Activated CD8-positive, alpha-beta T cell treated with anti-CD3 and anti-CD28 coated beads for 36 hours (primary cell): ENCODE data around the gene SEMA6D. TPM values are rescaled to one million over a fixed set of nuclear protein-coding genes. Genes with fewer than 3 reads are reported as not detected.
A peak's percentile ranks its signal among the peaks of the same experiment; 100 is the strongest.

Experiments
- ATAC-seq: fragments of 200-7000 bp; cut with Tn5 transposase; one replicate; pipeline ENCODE4 v1.10.0; 2021; ENCODE audit warnings: mild to moderate bottlenecking, moderate library complexity
- CTCF ChIA-PET: fragments of 350-600 bp; sonication (Branson Sonifier 250); formaldehyde crosslinking; loops from one replicate; lab custom pipeline; 2021; ENCODE audit warnings: antibody characterized with exemption; lab: Charles Lee
- POLR2A ChIA-PET: fragments of 350-600 bp; sonication (Branson Sonifier 250); formaldehyde crosslinking; loops from one replicate; lab custom pipeline; 2021; ENCODE audit warnings: antibody characterized with exemption; lab: Charles Lee
- DNase-seq: peaks from one replicate; pipeline ENCODE4 v3.0.0-alpha.2; 2020
- H3K27ac Mint-ChIP-seq: one replicate; pipeline ENCODE4 v1.8.0; 2021; ENCODE audit warnings: mild to moderate bottlenecking, mixed read lengths
- H3K27me3 Mint-ChIP-seq: one replicate; pipeline ENCODE4 v1.8.0; 2021; ENCODE audit warnings: mixed read lengths
- H3K36me3 Mint-ChIP-seq: one replicate; pipeline ENCODE4 v1.8.0; 2021; ENCODE audit warnings: low read depth, mixed read lengths
- H3K4me1 Mint-ChIP-seq: one replicate; pipeline ENCODE4 v1.8.0; 2021; ENCODE audit warnings: low read depth, mixed read lengths
- H3K4me3 Mint-ChIP-seq: one replicate; pipeline ENCODE4 v1.8.0; 2021; ENCODE audit warnings: mild to moderate bottlenecking, moderate library complexity, mixed read lengths
- H3K9me3 Mint-ChIP-seq: one replicate; pipeline ENCODE4 v1.8.0; 2021; ENCODE audit warnings: mixed read lengths
- CTCF ChIP-seq: fragments of 200-600 bp; IDR thresholded peaks from one replicate; pipeline ENCODE4 v1.8.0; 2022; ENCODE audit warnings: antibody characterized with exemption, mild to moderate bottlenecking
- intact Hi-C: fragments of 100-400 bp; cut with micrococcal nuclease; formaldehyde crosslinking; loops from one replicate; pipeline ENCODE4 v1.10.0; 2022
- total RNA-seq, 2 experiments: library from RNA; stranded (reverse); gene quantifications; one replicate each; pipeline ENCODE4 v1.2.3, GENCODE V29; 2021

SEMA6D gene
- total RNA-seq, 2 experiments from 2014 or later, result not detected

DNA sequence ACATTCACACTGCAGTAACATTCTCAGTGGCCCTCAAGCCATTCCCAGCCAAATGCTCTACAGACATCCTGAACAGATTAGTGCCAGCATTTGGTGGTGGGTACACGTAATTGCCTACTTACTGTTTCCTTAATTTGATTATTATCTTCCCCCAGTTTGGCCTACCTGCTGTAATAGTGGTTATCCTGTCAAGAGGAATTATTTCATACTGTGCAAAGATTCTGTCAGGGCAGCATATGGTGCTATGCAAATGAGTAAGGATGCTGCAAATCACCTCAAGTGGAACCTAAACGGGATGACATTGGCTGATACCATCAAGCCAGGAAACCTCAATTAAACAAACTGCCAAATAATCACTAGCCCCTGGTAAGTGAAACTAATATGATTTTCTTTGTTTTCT, 88.7 kb downstream of the SEMA6D start:
- Mint-ChIP-seq H3K4me3 (no peak overlapping the region), H3K27ac (no peak overlapping the region), H3K9me3 (no peaks in the 10 kb centered on the region), H3K4me1 (no peaks in the 10 kb centered on the region), H3K27me3 (no peaks in the 10 kb centered on the region), H3K36me3 (no peaks in the 10 kb centered on the region)
- intact Hi-C loops, result no loop called here
- ChIA-PET POLR2A (no interaction called here), CTCF (no interaction called here)
- DNase-seq, result no peak
- TF ChIP-seq CTCF, result no peak
- ATAC-seq, result no peak

DNA sequence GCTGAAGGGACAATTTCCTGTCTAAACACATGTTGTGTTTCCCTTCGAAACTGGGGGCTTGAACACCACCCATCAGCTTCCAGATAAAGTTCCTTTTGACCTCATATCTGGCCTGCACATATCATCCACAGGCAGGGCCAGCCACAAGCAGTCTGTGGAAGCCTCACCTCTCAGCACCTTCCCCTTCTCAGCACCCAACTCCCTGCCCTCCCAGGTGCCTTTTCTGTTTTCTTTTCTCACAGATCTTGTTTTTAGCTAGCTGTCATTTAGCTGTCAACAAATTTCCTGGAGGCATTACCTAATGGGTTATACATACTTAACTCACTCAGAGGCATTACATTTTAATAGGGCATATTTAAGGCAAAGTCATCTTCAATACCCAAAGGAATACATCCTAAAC, 93.9 kb downstream of the SEMA6D start:
- TF ChIP-seq CTCF, result no peak
- Mint-ChIP-seq H3K27ac (no peak overlapping the region), H3K9me3 (no peaks in the 10 kb centered on the region), H3K4me3 (no peak overlapping the region), H3K27me3 (no peaks in the 10 kb centered on the region), H3K4me1 (peaks cover 4% of the 10 kb centered on the region), H3K36me3 (no peaks in the 10 kb centered on the region)
- intact Hi-C loops, result no loop called here
- ATAC-seq, result no peak
- ChIA-PET CTCF (no interaction called here), POLR2A (no interaction called here)
- no peak for DNase-seq

DNA sequence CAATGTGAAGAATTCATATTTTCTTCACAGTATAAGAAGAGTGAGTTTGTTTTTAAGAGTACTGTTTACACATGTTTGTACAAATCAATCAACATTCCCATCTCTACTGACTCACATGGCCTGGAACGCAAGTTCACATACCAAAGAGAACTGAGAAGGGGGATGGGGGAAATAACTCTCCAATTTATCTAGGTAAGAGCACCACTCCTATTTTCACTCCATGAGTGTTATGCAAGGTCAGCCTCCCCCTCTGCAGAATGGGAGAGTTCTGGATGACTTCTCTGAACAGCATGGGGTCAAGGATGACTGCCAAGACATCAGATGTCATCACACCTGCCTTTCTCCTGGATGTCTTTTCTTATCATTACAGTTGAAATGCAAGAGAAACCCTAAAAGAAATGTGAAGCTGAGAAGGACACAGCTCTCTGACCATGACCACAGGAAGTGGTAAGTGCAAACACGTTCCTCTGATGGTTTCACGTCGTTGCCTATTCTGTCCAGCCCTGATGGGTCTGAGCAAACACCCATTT, 95.2 kb downstream of the SEMA6D start:
- no peak overlapping the region for H3K4me3 Mint-ChIP-seq
- DNase-seq (no peak), ATAC-seq (no peak)
- H3K27me3 Mint-ChIP-seq, result no peaks in the 10 kb centered on the region
- H3K36me3 Mint-ChIP-seq, result no peaks in the 10 kb centered on the region
- TF ChIP-seq CTCF, result no peak
- intact Hi-C loops, result no loop called here
- peaks cover 4% of the 10 kb centered on the region for H3K4me1 Mint-ChIP-seq
- CTCF ChIA-PET, result no interaction called here
- no peaks in the 10 kb centered on the region for H3K9me3 Mint-ChIP-seq
- POLR2A ChIA-PET, result no interaction called here
- H3K27ac Mint-ChIP-seq, result no peak overlapping the region

DNA sequence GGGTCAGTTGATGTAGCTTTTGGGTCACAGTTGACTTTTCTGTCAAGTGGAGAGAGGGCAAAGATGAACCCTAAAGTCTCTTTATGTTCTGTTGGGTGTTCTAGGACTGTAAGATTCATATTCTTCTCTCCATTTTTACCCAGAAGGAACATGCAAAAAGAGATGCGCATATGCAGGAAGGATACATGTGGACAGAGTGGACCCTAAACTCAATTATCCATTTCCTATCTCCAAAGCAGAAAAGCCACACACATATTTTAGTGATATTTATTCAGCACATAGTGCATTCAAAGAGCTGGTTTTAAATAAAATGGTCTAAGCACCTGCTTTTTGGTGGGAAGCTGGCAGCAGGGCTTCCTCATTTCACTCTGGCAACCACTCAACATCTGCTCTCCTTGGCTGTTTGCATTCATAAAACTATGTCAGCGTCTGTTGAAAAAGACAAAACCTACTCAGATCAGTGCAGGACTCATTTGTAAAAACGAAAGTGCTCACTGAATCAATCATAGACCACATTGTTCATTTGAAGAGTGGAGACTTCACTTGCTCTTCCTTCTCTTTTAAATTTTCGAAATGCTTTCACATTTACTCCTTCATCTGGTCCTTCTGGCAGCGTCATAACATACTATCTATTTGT, 96.6 kb downstream of the SEMA6D start:
- ATAC-seq, result peak; percentile 37
- Mint-ChIP-seq H3K9me3 (no peaks in the 10 kb centered on the region), H3K27ac (no peak overlapping the region), H3K4me1 (peaks cover 4% of the 10 kb centered on the region), H3K27me3 (no peaks in the 10 kb centered on the region), H3K36me3 (no peaks in the 10 kb centered on the region), H3K4me3 (no peak overlapping the region)
- POLR2A ChIA-PET, result no interaction called here
- intact Hi-C loops, result no loop called here
- peak; percentile 6 for DNase-seq
- TF ChIP-seq CTCF, result no peak
- CTCF ChIA-PET, result no interaction called here

GRCh38 chr15:47814620-47815019, 97.3 kb downstream of the SEMA6D start:
- no peak for DNase-seq
- TF ChIP-seq CTCF, result no peak
- ChIA-PET POLR2A (no interaction called here), CTCF (no interaction called here)
- intact Hi-C loops, result no loop called here
- Mint-ChIP-seq H3K36me3 (no peaks in the 10 kb centered on the region), H3K27me3 (no peaks in the 10 kb centered on the region), H3K4me3 (no peak overlapping the region), H3K27ac (no peak overlapping the region), H3K4me1 (peaks cover 4% of the 10 kb centered on the region), H3K9me3 (no peaks in the 10 kb centered on the region)
- no peak for ATAC-seq
